Muscle of leg (tissue), 11 donors: Measurements from ENCODE around the gene BMAL2. TPM values are rescaled to one million over a fixed set of nuclear protein-coding genes. Genes with fewer than 3 reads are reported as not detected.

ENCODE experiments used
- DNase-seq: peaks from one replicate; pipeline ENCODE4 v3.0.0; 2013
- H3K27ac ChIP-seq: one replicate; pipeline ENCODE4 v1.5.1; 2013; ENCODE audit warnings: mild to moderate bottlenecking, low read length, control low read depth
- H3K27me3 ChIP-seq: one replicate; pipeline ENCODE4 v1.6.1; 2013; ENCODE audit warnings: low read length; ENCODE audit not compliant: control insufficient read depth, insufficient read depth
- H3K36me3 ChIP-seq: one replicate; pipeline ENCODE4 v1.6.1; 2013; ENCODE audit warnings: low read length; ENCODE audit not compliant: control insufficient read depth, insufficient read depth
- H3K4me1 ChIP-seq: one replicate; pipeline ENCODE4 v1.6.1; 2013; ENCODE audit warnings: low read length; ENCODE audit not compliant: control insufficient read depth, insufficient read depth
- H3K4me3 ChIP-seq: one replicate; pipeline ENCODE4 v1.5.1; 2013; ENCODE audit warnings: low read length, control low read depth
- H3K9me3 ChIP-seq: replicated peaks from 2 replicates; pipeline ENCODE4 v1.6.1; 2013; ENCODE audit warnings: low read depth, low read length; ENCODE audit not compliant: control insufficient read depth
- WGBS: methylation state at CpG from one replicate; pipeline ENCODE4 v1.1.5; 2013; ENCODE audit warnings: missing lambda C conversion rate; ENCODE audit not compliant: insufficient coverage; 5-methylcytosine and 5-hydroxymethylcytosine counted together
- polyA plus RNA-seq, 8 donors: library from polyadenylated mRNA; unstranded; fragments of 120-200 nt; gene quantifications; one replicate each; pipeline versions ENCODE4 v1.2.1 to v1.2.3, GENCODE V29; 2013; ENCODE audit warnings: inconsistent platforms in 1 of 8, low replicate concordance in 1 of 8; ENCODE audit not compliant: insufficient read length in 8 of 8, insufficient read depth in 1 of 8
- total RNA-seq: library from RNA; stranded (reverse); fragments of 120-200 nt; gene quantifications from one replicate; pipeline ENCODE4 v1.2.4, GENCODE V29; 2013

BMAL2 gene
- total and polyA plus RNA-seq, 9 donors = 0.94 to 2.6 (median 1.5) TPM

GRCh38 chr12:27297566-27297965, 35.1 kb upstream of the BMAL2 start:
- Histone ChIP-seq H3K4me1 (no peaks in the 10 kb centered on the region), H3K36me3 (peaks cover 9% of the 10 kb centered on the region)
- no CpG with 5 or more reads among the region's 4 CpGs for WGBS

DNA sequence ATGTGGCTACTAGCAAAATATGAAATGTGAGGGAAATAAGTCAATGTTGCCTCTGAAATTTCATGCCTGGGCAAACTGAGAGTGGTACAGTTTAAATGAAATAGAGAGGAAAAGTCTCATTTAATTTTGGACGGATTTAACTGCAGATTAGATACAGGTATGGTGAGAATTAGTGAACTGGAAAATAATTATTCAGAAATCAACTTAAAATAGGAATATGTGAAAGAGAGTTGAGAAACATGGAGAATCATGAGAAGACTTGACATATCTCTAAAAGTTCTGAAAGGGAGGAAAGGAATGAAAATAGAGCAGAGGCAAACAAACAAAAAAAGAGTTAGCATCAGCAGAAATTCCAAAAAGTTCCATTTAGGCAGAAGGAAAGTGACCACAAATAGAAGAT, 33.5 kb upstream of the BMAL2 start:
- Histone ChIP-seq H3K36me3 (peaks cover 11% of the 10 kb centered on the region), H3K4me3 (no peak overlapping the region), H3K27ac (no peak overlapping the region), H3K4me1 (no peaks in the 10 kb centered on the region), H3K9me3 (no peaks in the 10 kb centered on the region), H3K27me3 (no peaks in the 10 kb centered on the region)
- no peak for DNase-seq
- WGBS = no CpG with 5 or more reads among the region's 1 CpG

More at GRCh38 chr12:27297566-27297965, 35.1 kb upstream of the BMAL2 start:
- no peaks in the 10 kb centered on the region for H3K9me3 ChIP-seq
- H3K27me3 ChIP-seq = no peaks in the 10 kb centered on the region
- no peak overlapping the region for H3K4me3 ChIP-seq
- H3K27ac ChIP-seq = no peak overlapping the region
- DNase-seq = peak; percentile 42

DNA sequence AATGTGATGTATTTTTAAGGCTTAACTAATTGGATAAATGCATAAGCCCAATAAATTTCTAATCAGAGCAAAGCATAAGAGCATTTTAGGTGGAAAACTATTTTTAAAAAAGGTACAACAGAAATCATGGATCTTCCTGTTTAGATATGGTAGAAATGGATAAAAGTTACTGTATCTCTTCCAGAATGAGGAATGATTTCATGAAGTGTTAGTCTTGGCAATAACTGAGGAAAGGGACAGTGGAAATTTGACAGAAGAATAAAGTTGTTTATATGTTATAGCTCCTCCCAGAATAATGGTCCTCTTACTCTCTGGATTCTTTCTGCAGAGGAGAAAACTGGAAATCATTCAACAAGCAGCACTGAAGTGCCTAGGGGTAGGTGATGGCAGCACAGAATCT, 32.4 kb upstream of the BMAL2 start:
- H3K4me1 ChIP-seq = no peaks in the 10 kb centered on the region
- no peaks in the 10 kb centered on the region for H3K9me3 ChIP-seq
- H3K36me3 ChIP-seq = peaks cover 11% of the 10 kb centered on the region
- DNase-seq = no peak
- H3K4me3 ChIP-seq = no peak overlapping the region
- no peaks in the 10 kb centered on the region for H3K27me3 ChIP-seq
- H3K27ac ChIP-seq = no peak overlapping the region

DNA sequence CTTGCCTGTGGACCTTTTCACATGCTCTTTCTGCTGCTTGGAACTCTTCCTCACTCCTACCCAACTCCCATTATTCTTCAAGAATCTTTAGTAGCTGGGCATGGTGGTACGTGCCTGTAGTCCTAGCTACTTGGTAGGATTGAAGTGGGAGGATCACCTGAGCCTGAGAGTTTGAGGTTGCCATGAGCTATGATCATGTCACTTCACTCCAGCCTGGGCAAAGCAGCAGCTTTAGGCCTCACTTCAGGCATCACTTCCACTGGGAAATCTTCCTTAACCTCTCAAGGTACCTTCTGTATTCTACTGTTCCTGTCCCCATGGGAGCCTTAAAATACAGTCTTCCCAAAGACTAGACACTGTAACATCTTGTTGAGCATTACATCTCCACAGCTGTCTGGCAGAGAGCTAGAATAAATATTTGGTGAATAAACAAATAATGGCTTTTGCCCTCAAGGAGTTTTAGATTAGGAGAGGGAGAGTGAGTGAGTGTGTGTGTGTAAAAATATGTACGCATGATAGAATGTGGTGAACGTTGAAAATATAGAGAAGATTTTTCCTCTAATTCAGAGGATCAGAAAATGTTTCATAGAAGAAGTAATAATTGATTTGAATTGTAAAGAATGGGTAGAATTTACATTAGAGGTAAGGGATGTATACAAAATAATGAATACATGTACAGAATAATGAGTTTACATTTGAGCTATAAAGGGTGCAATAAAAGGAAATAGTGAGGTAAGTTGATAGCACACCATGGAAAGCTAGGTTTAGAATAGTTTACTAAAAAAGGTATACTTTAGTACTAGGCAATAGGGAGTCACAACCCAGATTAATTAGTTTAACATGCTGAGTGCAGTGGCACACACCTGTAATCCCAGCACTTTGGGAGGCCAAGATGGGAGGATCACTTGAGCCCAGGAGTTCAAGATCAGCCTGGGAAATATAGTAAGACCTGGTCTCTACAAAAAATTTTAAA, 29.2 kb upstream of the BMAL2 start:
- Histone ChIP-seq H3K27ac (no peak overlapping the region), H3K4me3 (no peak overlapping the region), H3K27me3 (no peaks in the 10 kb centered on the region), H3K4me1 (no peaks in the 10 kb centered on the region), H3K9me3 (no peaks in the 10 kb centered on the region), H3K36me3 (peaks cover 9% of the 10 kb centered on the region)
- WGBS = no CpG with 5 or more reads among the region's 3 CpGs
- DNase-seq = peak; percentile 10

DNA sequence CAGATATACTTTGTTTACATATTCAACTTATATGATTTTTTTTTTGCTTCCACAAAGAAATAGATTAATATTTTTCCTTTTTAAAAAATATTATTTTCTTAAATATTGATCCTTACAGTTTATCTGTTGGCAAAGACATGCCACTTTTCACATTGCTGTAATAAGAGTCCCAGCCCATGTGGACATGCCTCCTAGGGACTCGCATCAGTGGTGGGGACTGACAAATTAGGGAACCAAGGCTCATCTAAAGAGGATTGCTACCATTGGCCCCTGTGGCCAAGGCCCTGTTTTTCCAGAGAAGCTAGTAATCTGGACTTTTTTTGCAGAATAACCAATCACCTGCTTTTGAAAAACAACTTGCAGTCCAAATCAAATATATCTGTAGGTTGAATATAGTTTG, 27.8 kb upstream of the BMAL2 start:
- Histone ChIP-seq H3K27me3 (no peaks in the 10 kb centered on the region), H3K4me3 (no peak overlapping the region), H3K9me3 (no peaks in the 10 kb centered on the region), H3K36me3 (peaks cover 12% of the 10 kb centered on the region), H3K4me1 (no peaks in the 10 kb centered on the region), H3K27ac (no peak overlapping the region)
- WGBS = no CpG with 5 or more reads among the region's 1 CpG
- DNase-seq = no peak

DNA sequence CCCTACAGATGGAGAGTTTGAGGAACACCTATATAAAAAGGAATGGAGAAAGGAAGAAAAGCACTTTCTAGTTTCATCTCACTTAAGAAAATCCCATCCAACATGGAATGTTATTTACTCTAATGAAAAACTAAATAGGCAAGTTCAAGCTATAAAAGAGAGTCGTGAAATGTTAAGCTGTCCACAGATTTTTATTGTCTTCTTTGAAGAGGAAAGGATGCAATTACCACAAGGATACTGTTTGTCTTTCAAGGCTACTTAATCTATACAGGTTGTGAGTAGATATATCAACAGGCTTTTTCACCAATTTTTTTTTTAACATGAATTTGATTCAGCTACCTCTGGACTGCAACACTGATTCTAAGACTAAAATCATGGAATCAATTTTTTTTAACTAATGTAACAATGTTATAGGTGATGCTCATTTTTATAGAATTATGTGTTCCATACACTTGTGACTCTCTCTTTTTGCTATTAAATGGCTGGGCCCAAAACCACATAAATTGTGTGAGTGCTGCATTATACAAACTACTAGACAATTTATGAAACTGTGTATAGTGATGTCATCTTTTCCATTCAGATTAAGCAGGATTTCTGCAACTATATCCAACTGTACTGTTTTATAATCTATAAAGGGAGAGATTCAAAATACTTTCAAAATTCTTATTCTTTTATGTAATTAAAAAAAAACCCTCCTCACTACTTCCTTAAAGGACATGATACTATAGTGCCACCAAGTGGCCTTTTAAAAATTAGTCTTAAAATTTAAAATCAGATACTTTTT, 26.8 kb upstream of the BMAL2 start:
- WGBS = no CpG with 5 or more reads among the region's 1 CpG
- H3K27me3 ChIP-seq = no peaks in the 10 kb centered on the region
- no peak overlapping the region for H3K4me3 ChIP-seq
- no peaks in the 10 kb centered on the region for H3K9me3 ChIP-seq
- peaks cover 14% of the 10 kb centered on the region for H3K36me3 ChIP-seq
- no peaks in the 10 kb centered on the region for H3K4me1 ChIP-seq
- no peak overlapping the region for H3K27ac ChIP-seq
- DNase-seq = peak; percentile 51

- Histone ChIP-seq H3K27me3 (no peaks in the 10 kb centered on the region), H3K4me1 (no peaks in the 10 kb centered on the region), H3K27ac (no peak overlapping the region), H3K36me3 (peaks cover 10% of the 10 kb centered on the region), H3K4me3 (no peak overlapping the region), H3K9me3 (no peaks in the 10 kb centered on the region)
- no peak for DNase-seq
- WGBS = 79% methylated on average over 2 of the region's 2 CpGs
These were observed 23.2 kb upstream of the BMAL2 start for GRCh38 chr12:27309293-27309994.

- DNase-seq = no peak
- H3K9me3 ChIP-seq = no peaks in the 10 kb centered on the region
- peaks cover 10% of the 10 kb centered on the region for H3K36me3 ChIP-seq
- no peaks in the 10 kb centered on the region for H3K27me3 ChIP-seq
- no peak overlapping the region for H3K27ac ChIP-seq
- no peaks in the 10 kb centered on the region for H3K4me1 ChIP-seq
- WGBS = 73% methylated on average over 1 of the region's 1 CpG
- no peak overlapping the region for H3K4me3 ChIP-seq
These were observed 22.7 kb upstream of the BMAL2 start for GRCh38 chr12:27309995-27310315.

DNA sequence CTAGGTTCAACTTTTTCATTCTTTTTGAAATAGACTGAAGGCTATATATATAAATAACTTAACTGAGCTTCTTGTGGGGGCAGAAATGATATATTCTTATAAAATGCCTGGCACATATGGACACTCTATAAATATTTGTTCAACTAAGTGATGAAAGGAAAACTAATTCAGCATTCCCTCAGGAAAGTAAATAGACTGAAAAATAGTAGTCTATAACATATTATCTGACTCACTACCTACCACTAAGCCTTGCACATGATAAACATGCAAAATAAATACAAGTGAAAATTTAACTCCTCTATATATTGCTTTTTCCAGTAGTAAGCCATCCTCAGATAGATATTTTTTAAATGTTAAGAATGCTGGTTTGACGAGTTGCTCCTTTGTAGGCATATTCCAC, 15.7 kb upstream of the BMAL2 start:
- Histone ChIP-seq H3K36me3 (peaks cover 5% of the 10 kb centered on the region), H3K27ac (no peak overlapping the region), H3K4me3 (no peak overlapping the region), H3K9me3 (no peaks in the 10 kb centered on the region), H3K27me3 (no peaks in the 10 kb centered on the region), H3K4me1 (no peaks in the 10 kb centered on the region)
- no CpG with 5 or more reads among the region's 1 CpG for WGBS
- DNase-seq = no peak

DNA sequence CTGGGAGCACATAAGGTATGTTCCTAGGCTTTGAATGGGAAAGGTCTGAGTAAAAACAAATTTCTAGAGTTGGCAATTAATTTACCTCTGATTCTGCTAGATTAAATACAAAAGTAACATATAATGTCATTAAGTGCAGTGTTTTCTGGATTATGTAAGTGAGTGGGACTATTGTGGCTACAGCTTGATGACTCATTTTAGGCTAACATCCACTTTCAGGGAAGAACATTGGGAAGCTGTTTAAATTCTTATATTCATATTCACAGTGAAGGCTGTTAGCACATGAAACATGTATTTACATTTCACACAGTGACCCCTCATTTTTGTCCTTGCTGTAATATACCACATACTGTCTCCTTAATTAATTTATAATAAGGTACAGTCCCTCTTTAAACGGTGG, 13.2 kb upstream of the BMAL2 start:
- no CpG with 5 or more reads among the region's 1 CpG for WGBS
- H3K4me3 ChIP-seq = no peak overlapping the region
- H3K4me1 ChIP-seq = no peaks in the 10 kb centered on the region
- no peaks in the 10 kb centered on the region for H3K27me3 ChIP-seq
- DNase-seq = no peak
- no peaks in the 10 kb centered on the region for H3K9me3 ChIP-seq
- no peak overlapping the region for H3K27ac ChIP-seq
- peaks cover 5% of the 10 kb centered on the region for H3K36me3 ChIP-seq
